Thyroid gland (tissue), 4 donors: ENCODE results near the gene UTP15. TPM values are rescaled to one million over a fixed set of nuclear protein-coding genes. Genes with fewer than 3 reads are reported as not detected.

Source experiments
- DNase-seq, 2 donors: peaks; one replicate each; pipeline ENCODE4 v3.0.0-alpha.2; 2019
- H3K27ac ChIP-seq, 3 donors: fragments of 200-600 bp; sonication (generic); 1 replicate in 2 of 3; 2 replicates in 1 of 3; pipeline ENCODE4 v1.5.1; 2016 to 2019; ENCODE audit warnings: mild to moderate bottlenecking in 1 of 3, moderate library complexity in 1 of 3
- H3K27me3 ChIP-seq: fragments of 200-600 bp; sonication (generic); one replicate; pipeline ENCODE4 v1.5.1; 2019
- H3K36me3 ChIP-seq, 2 donors: fragments of 200-600 bp; sonication (generic); one replicate each; pipeline ENCODE4 v1.5.1; 2016 to 2019
- H3K4me1 ChIP-seq, 2 donors: fragments of 200-600 bp; sonication (generic); one replicate each; pipeline ENCODE4 v1.5.1; 2017 to 2019
- H3K4me3 ChIP-seq, 3 donors: fragments of 200-600 bp; sonication (generic); replicated peaks in 1 of 3; 1 replicate in 2 of 3; 2 replicates in 1 of 3; pipeline ENCODE4 v1.5.1; 2016; ENCODE audit warnings: mild to moderate bottlenecking in 1 of 3
- H3K9me3 ChIP-seq: fragments of 200-600 bp; sonication (generic); one replicate; pipeline ENCODE4 v1.5.1; 2017
- CTCF ChIP-seq, 6 experiments: fragments of 200-600 bp in 3 of 6; fragments of 450-650 bp in 3 of 6; sonication (generic) in 3 of 6; IDR thresholded peaks; one replicate each; pipeline ENCODE4 v1.5.1; 2016 to 2019; ENCODE audit warnings: antibody characterized with exemption in 6 of 6, mild to moderate bottlenecking in 2 of 6, inconsistent platforms in 1 of 6, moderate library complexity in 1 of 6
- POLR2A ChIP-seq, 2 donors: fragments of 450-650 bp; IDR thresholded peaks; one replicate each; pipeline ENCODE4 v1.6.1; 2017; ENCODE audit warnings: antibody characterized with exemption in 2 of 2, mild to moderate bottlenecking in 2 of 2, moderate library complexity in 1 of 2
- WGBS, 2 donors: methylation state at CpG; one replicate each; pipeline ENCODE4 v1.1.5; 2017; 5-methylcytosine and 5-hydroxymethylcytosine counted together
- intact Hi-C: fragments of 100-400 bp; cut with DNase I; formaldehyde crosslinking; loops from one replicate; pipeline ENCODE4 v1.15.1; 2023
- total RNA-seq, 4 donors: library from RNA; depleted of rRNA; stranded (reverse); fragments of >200 nt; gene quantifications; one replicate each; pipeline ENCODE4 v1.2.3, GENCODE V29; 2016

The UTP15 gene
- total RNA-seq, 4 donors from 2014 or later: 20.6 to 35.1 (median 30.7) TPM

DNA sequence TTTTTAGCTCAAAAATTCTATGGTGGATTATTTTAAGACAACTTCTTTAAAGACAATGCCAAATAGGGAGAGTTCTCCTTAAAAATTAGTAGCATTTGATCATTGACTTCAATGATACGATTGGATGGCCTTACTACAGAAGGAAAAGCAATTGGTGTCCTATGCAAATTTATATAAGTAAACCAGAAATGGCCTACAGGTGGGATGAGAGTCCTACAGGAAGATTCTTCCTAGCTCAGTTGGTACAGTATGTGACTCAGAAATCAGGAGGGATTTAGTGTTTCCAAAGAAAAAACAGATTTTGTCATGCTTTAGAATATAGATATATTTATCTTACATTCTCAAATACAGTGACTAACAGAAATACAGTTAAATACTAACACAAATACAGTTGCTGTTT, 6.6 kb upstream of the UTP15 start:
- 90 to 97% methylated on average over 1 of the region's 1 CpG for WGBS, 2 donors
- no peaks in the 10 kb centered on the region for H3K9me3 ChIP-seq
- H3K27ac ChIP-seq: no peak overlapping the region
- H3K36me3 ChIP-seq: peaks cover 48 to 63% of the 10 kb centered on the region in 2 donors
- H3K4me3 ChIP-seq: no peak overlapping the region
- intact Hi-C loops: no loop called here
- H3K27me3 ChIP-seq: no peaks in the 10 kb centered on the region
- H3K4me1 ChIP-seq: peaks cover 5 to 10% of the 10 kb centered on the region in 2 donors
- DNase-seq: no peak
- no peak for TF ChIP-seq POLR2A (IDR thresholded peaks at IDR 0.05)
- no peak for TF ChIP-seq CTCF (IDR thresholded peaks at IDR 0.05)

- peaks cover 18 to 19% of the 10 kb centered on the region in 2 donors for H3K36me3 ChIP-seq
- peak overlapping the region in 2 of 3 donors; percentile 64 to 79 for H3K4me3 ChIP-seq
- no peak for DNase-seq
- no peaks in the 10 kb centered on the region for H3K9me3 ChIP-seq
- no peaks in the 10 kb centered on the region for H3K27me3 ChIP-seq
- 34 to 41% methylated on average over 3 of the region's 3 CpGs for WGBS, 2 donors
- H3K4me1 ChIP-seq: peaks cover 22 to 30% of the 10 kb centered on the region in 2 donors
- intact Hi-C loops: no loop called here
- TF ChIP-seq POLR2A (IDR thresholded peaks at IDR 0.05) (no peak), CTCF (IDR thresholded peaks at IDR 0.05) (no peak)
- peak overlapping the region in 1 of 3 donors; percentile 85 for H3K27ac ChIP-seq
These were observed 1.5 kb upstream of the UTP15 start for GRCh38 chr5:73564018-73564417.

GRCh38 chr5:73564675-73565074, 868 bp upstream of the UTP15 start:
- Histone ChIP-seq H3K27ac (peak overlapping the region; percentile 85 to 91 (median 88)), H3K4me1 (peaks cover 22 to 30% of the 10 kb centered on the region in 2 donors), H3K9me3 (no peaks in the 10 kb centered on the region), H3K4me3 (peak overlapping the region; percentile 64 to 79 (median 65)), H3K27me3 (no peaks in the 10 kb centered on the region), H3K36me3 (peaks cover 14 to 18% of the 10 kb centered on the region in 2 donors)
- no peak for TF ChIP-seq CTCF (IDR thresholded peaks at IDR 0.05)
- no peak for TF ChIP-seq POLR2A (IDR thresholded peaks at IDR 0.05)
- peak in 1 of 2 donors; percentile 11 for DNase-seq
- WGBS, 2 donors: 2 to 4% methylated on average over 9 of the region's 9 CpGs
- intact Hi-C loops: no loop called here

DNA sequence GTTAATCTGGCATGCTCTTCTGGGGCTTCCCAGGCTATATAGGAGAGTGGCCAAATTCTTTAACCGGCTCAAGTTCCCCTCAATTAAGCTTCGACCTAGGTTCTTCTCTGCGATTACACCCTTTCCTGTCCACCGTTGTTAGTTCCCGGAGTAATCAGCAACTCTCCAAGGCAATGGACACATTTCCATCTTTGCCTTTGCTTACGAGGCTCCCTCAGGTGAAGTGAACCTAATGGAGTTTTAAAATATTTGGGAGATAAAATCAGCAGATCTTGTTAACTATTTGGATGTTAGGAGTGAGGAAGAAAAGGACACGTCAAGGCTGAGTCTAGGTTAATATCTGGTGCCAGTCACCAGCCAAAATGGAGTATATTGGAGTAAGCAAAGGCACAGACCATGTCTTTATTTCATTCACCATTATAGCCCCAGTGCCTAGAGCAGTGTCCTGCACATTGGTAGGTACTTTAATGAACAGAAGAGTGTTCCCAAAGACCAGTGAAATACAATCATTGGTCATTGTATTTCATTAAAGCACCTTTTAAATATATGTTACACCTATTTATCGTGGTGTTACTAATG, 515 bp downstream of the UTP15 start:
- intact Hi-C loops: no loop called here

More for the DNA sequence above, 515 bp downstream of the UTP15 start:
- H3K4me3 ChIP-seq: peak overlapping the region; percentile 15 to 64 (median 50)
- H3K9me3 ChIP-seq: no peaks in the 10 kb centered on the region
- H3K27ac ChIP-seq: peak overlapping the region in 2 of 3 donors; percentile 85 to 91
- no peaks in the 10 kb centered on the region for H3K27me3 ChIP-seq
- peaks cover 22 to 30% of the 10 kb centered on the region in 2 donors for H3K4me1 ChIP-seq
- 3 to 7% methylated on average over 8 of the region's 8 CpGs for WGBS, 2 donors
- peaks cover 9 to 11% of the 10 kb centered on the region in 2 donors for H3K36me3 ChIP-seq
- DNase-seq: no peak
- TF ChIP-seq POLR2A (IDR thresholded peaks at IDR 0.05) (no peak), CTCF (IDR thresholded peaks at IDR 0.05) (no peak)
